CD14-positive monocyte (primary cell): ENCODE measurements around the gene SPATS2. TPM values are rescaled to one million over a fixed set of nuclear protein-coding genes. Genes with fewer than 3 reads are reported as not detected.

Experiments used
- DNase-seq, 3 donors: peaks; one replicate each; pipeline ENCODE4 v3.0.0-alpha.2; 2011 to 2022
- H2AFZ ChIP-seq: 2 replicates; pipeline ENCODE4 v1.6.0; 2012; ENCODE audit warnings: mild to moderate bottlenecking, low read depth, low read length, inconsistent platforms; ENCODE audit not compliant: insufficient read depth, poor library complexity, severe bottlenecking
- H3K27ac ChIP-seq, 2 donors: 1 replicate in 1 of 2; 2 replicates in 1 of 2; pipeline ENCODE4 v1.5.1; 2012 to 2013; ENCODE audit warnings: low read length in 2 of 2, control low read depth in 1 of 2, inconsistent platforms in 1 of 2, low read depth in 1 of 2, mild to moderate bottlenecking in 1 of 2
- H3K27me3 ChIP-seq, 2 donors: one replicate each; pipeline versions ENCODE4 v1.6.0 to v1.6.1; 2011 to 2013; ENCODE audit warnings: low read length in 2 of 2; ENCODE audit not compliant: control insufficient read depth in 2 of 2, insufficient read depth in 2 of 2
- H3K36me3 ChIP-seq, 2 donors: replicated peaks in 1 of 2; 1 replicate in 1 of 2; 2 replicates in 1 of 2; pipeline versions ENCODE4 v1.5.1 to v1.6.1; 2012 to 2013; ENCODE audit warnings: low read length in 2 of 2, control low read depth in 1 of 2, inconsistent platforms in 1 of 2, mild to moderate bottlenecking in 1 of 2; ENCODE audit not compliant: insufficient read depth in 2 of 2, control insufficient read depth in 1 of 2
- H3K4me1 ChIP-seq, 2 donors: 1 replicate in 1 of 2; 2 replicates in 1 of 2; pipeline versions ENCODE4 v1.5.1 to v1.6.1; 2012 to 2013; ENCODE audit warnings: low read length in 2 of 2, control low read depth in 1 of 2, inconsistent platforms in 1 of 2, mild to moderate bottlenecking in 1 of 2, moderate library complexity in 1 of 2; ENCODE audit not compliant: insufficient read depth in 2 of 2, control insufficient read depth in 1 of 2
- H3K4me2 ChIP-seq: replicated peaks from 2 replicates; pipeline ENCODE3; 2012; ENCODE audit warnings: low read length, moderate library complexity, mild to moderate bottlenecking; ENCODE audit not compliant: poor library complexity, severe bottlenecking; ENCODE audit errors: extremely low read depth
- H3K4me3 ChIP-seq, 3 experiments: fragments of 200-600 bp in 1 of 3; sonication (generic) in 1 of 3; replicated peaks in 1 of 3; 1 replicate in 2 of 3; 2 replicates in 1 of 3; pipeline ENCODE4 v1.5.1; 2011 to 2013; ENCODE audit warnings: low read length in 3 of 3, mild to moderate bottlenecking in 3 of 3, control low read depth in 2 of 3, low read depth in 2 of 3, inconsistent platforms in 1 of 3, moderate library complexity in 1 of 3
- H3K79me2 ChIP-seq: 2 replicates; pipeline ENCODE4 v1.6.0; 2012; ENCODE audit warnings: mild to moderate bottlenecking, control low read depth, inconsistent platforms, low read length, moderate library complexity; ENCODE audit not compliant: insufficient read depth
- H3K9ac ChIP-seq: 2 replicates; pipeline ENCODE4 v1.6.0; 2017; ENCODE audit warnings: low read length, mild to moderate bottlenecking; ENCODE audit not compliant: insufficient read depth, poor library complexity, severe bottlenecking
- H3K9me3 ChIP-seq, 2 donors: replicated peaks in 1 of 2; 1 replicate in 1 of 2; 2 replicates in 1 of 2; pipeline versions ENCODE4 v1.5.1 to v1.6.1; 2012 to 2013; ENCODE audit warnings: low read length in 2 of 2, control low read depth in 1 of 2; ENCODE audit not compliant: control insufficient read depth in 1 of 2, insufficient read depth in 1 of 2
- H4K20me1 ChIP-seq: 2 replicates; pipeline ENCODE4 v1.6.0; 2012; ENCODE audit warnings: mild to moderate bottlenecking, low read length, control low read depth, moderate library complexity; ENCODE audit not compliant: insufficient read depth
- H3K27ac Mint-ChIP-seq, 7 donors: one replicate each; pipeline ENCODE4 v1.8.0; 2020; ENCODE audit warnings: mild to moderate bottlenecking in 7 of 7, mixed read lengths in 7 of 7, moderate library complexity in 6 of 7, inconsistent platforms in 2 of 7
- H3K27me3 Mint-ChIP-seq, 3 donors: one replicate each; pipeline ENCODE4 v1.8.0; 2021 to 2022; ENCODE audit warnings: low read depth in 3 of 3, mild to moderate bottlenecking in 3 of 3, mixed read lengths in 3 of 3, moderate library complexity in 3 of 3, inconsistent platforms in 1 of 3
- H3K36me3 Mint-ChIP-seq, 2 donors: one replicate each; pipeline ENCODE4 v1.8.0; 2020; ENCODE audit warnings: mixed read lengths in 2 of 2, inconsistent platforms in 1 of 2, mild to moderate bottlenecking in 1 of 2
- H3K4me1 Mint-ChIP-seq: one replicate; pipeline ENCODE4 v1.8.0; 2020; ENCODE audit warnings: mild to moderate bottlenecking, mixed read lengths
- H3K4me3 Mint-ChIP-seq, 2 donors: one replicate each; pipeline ENCODE4 v1.8.0; 2020; ENCODE audit warnings: mild to moderate bottlenecking in 2 of 2, mixed read lengths in 2 of 2, moderate library complexity in 1 of 2
- H3K9me3 Mint-ChIP-seq, 7 donors: one replicate each; pipeline ENCODE4 v1.8.0; 2020 to 2022; ENCODE audit warnings: mixed read lengths in 7 of 7, mild to moderate bottlenecking in 6 of 7, moderate library complexity in 6 of 7, inconsistent platforms in 2 of 7
- WGBS: methylation state at CpG from one replicate; pipeline ENCODE4 v1.1.5; 2013; ENCODE audit warnings: missing lambda C conversion rate; ENCODE audit not compliant: insufficient coverage; 5-methylcytosine and 5-hydroxymethylcytosine counted together
- intact Hi-C, 2 donors: fragments of 100-400 bp; cut with micrococcal nuclease; formaldehyde crosslinking; loops; one replicate each; pipeline versions ENCODE4 v1.15.0 to v1.15.1; 2023
- polyA plus RNA-seq, 3 donors: library from polyadenylated mRNA; depleted of rRNA in 1 of 3; unstranded in 2 of 3; stranded (reverse) in 1 of 3; fragments of 300-500 nt in 2 of 3; fragments of >200 nt in 1 of 3; fragmentation: Illumina TruSeq in 2 of 3; gene quantifications; 1 replicate in 2 of 3; 2 replicates in 1 of 3; pipeline ENCODE4 v1.2.3, GENCODE V29; 2012 to 2021
- TF ChIP-seq, protein P1 (sequence below): fragments of 200-600 bp; IDR thresholded peaks from one replicate; pipeline ENCODE4 v1.8.0; 2022; ENCODE audit warnings: antibody characterized with exemption, mild to moderate bottlenecking

The SPATS2 gene
- polyA plus RNA-seq, 3 donors = 1.1 to 3.2 (median 1.8) TPM

DNA sequence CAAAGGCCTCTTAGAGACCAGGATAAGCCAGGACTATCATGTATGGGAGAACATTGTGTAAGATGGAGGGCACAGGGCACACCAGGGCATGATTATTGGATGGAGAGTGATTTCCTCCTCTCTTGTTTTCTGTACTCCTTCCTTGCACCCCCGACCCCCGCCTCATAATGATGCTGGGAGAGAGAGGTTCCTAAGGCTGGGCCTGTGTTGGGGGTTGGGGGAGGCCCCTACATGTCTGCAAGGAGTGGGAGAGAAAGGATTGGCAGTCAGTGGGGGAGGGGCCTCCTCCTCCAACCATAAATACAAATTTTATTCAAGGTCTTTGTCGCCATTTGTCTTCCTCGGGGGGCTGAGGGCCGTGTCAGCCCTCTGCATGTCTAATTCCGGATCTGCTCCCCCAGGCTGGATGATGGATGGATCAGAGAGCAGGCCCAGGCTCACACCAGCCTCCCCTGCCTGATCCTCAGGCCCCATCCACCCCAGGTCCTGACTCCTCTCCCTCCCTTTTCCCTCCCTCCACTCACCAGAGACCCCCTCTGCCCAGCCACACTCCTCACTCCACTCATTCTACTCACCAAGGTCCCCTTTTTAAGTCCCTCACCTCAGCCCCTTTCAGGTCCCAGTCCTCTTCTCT, 28.3 kb upstream of the SPATS2 start:
- intact Hi-C loops = no loop called here
- H3K9ac ChIP-seq = no peak overlapping the region

DNA sequence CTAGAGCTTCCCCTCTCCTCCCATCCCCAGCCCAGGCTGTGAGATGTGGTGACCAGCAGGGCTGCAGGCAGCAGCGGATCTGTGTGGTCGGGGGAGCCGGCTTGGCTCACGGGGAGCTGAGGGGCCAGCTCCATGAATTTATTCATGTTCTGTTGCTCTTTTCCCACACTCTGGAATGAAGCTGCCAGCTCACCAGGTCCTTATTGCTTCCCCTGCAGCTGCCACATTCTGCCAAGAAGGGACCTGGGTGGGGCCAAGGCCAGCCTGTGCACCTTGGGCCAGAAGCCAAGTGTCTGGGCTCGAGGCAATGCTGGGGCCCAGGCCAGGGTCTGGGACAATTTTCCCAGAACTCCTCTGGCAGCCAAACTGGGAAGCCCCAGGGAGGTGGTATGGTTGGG, 27.8 kb upstream of the SPATS2 start:
- TF ChIP-seq, protein P1, sequence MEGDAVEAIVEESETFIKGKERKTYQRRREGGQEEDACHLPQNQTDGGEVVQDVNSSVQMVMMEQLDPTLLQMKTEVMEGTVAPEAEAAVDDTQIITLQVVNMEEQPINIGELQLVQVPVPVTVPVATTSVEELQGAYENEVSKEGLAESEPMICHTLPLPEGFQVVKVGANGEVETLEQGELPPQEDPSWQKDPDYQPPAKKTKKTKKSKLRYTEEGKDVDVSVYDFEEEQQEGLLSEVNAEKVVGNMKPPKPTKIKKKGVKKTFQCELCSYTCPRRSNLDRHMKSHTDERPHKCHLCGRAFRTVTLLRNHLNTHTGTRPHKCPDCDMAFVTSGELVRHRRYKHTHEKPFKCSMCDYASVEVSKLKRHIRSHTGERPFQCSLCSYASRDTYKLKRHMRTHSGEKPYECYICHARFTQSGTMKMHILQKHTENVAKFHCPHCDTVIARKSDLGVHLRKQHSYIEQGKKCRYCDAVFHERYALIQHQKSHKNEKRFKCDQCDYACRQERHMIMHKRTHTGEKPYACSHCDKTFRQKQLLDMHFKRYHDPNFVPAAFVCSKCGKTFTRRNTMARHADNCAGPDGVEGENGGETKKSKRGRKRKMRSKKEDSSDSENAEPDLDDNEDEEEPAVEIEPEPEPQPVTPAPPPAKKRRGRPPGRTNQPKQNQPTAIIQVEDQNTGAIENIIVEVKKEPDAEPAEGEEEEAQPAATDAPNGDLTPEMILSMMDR = no peak
- peaks cover 0 to 44% of the 10 kb centered on the region in 2 donors for H3K9me3 ChIP-seq
- no peak overlapping the region for H3K4me3 ChIP-seq
- no peak overlapping the region for H3K9ac ChIP-seq
- no peak overlapping the region for H2AFZ ChIP-seq
- 68% methylated on average over 5 of the region's 5 CpGs for WGBS
- H3K4me2 ChIP-seq = no peak overlapping the region
- H3K4me1 ChIP-seq = peaks cover 27 to 40% of the 10 kb centered on the region in 2 donors
- H3K79me2 ChIP-seq = no peaks in the 10 kb centered on the region
- peaks cover 0 to 33% (median 13%) of the 10 kb centered on the region in 7 donors for H3K9me3 Mint-ChIP-seq
- peak overlapping the region in 1 of 7 donors; percentile 61 for H3K27ac Mint-ChIP-seq
- intact Hi-C loops = no loop called here
- peaks cover 8 to 13% of the 10 kb centered on the region in 2 donors for H3K36me3 Mint-ChIP-seq
- H3K27ac ChIP-seq = no peak overlapping the region
- H3K27me3 Mint-ChIP-seq = peaks cover 95 to 100% (median 96%) of the 10 kb centered on the region in 3 donors
- H3K4me3 Mint-ChIP-seq = peak overlapping the region in 1 of 2 donors; percentile 68
- H4K20me1 ChIP-seq = no peaks in the 10 kb centered on the region
- peaks cover 33% of the 10 kb centered on the region for H3K4me1 Mint-ChIP-seq
- H3K36me3 ChIP-seq = no peaks in the 10 kb centered on the region
- H3K27me3 ChIP-seq = peaks cover 81 to 99% of the 10 kb centered on the region in 2 donors
- no peak for DNase-seq

More for the DNA sequence above, 28.3 kb upstream of the SPATS2 start:
- Histone ChIP-seq H2AFZ (no peak overlapping the region), H3K9me3 (peaks cover 0 to 40% of the 10 kb centered on the region in 2 donors), H3K27me3 (peaks cover 82 to 99% of the 10 kb centered on the region in 2 donors), H4K20me1 (no peaks in the 10 kb centered on the region), H3K36me3 (no peaks in the 10 kb centered on the region), H3K27ac (no peak overlapping the region), H3K4me2 (no peak overlapping the region), H3K4me1 (peaks cover 27 to 38% of the 10 kb centered on the region in 2 donors), H3K79me2 (no peaks in the 10 kb centered on the region), H3K4me3 (no peak overlapping the region)
- DNase-seq = no peak
- H3K27me3 Mint-ChIP-seq = peaks cover 94 to 100% (median 96%) of the 10 kb centered on the region in 3 donors
- H3K27ac Mint-ChIP-seq = no peak overlapping the region
- H3K36me3 Mint-ChIP-seq = peaks cover 4 to 12% of the 10 kb centered on the region in 2 donors
- peaks cover 33% of the 10 kb centered on the region for H3K4me1 Mint-ChIP-seq
- TF ChIP-seq, protein P1 = no peak
- H3K9me3 Mint-ChIP-seq = peaks cover 0 to 31% (median 13%) of the 10 kb centered on the region in 7 donors
- H3K4me3 Mint-ChIP-seq = peak overlapping the region in 1 of 2 donors; percentile 88
- 79% methylated on average over 3 of the region's 6 CpGs for WGBS
